Hepatocyte (in vitro differentiated cells): Measurements from ENCODE around the gene ATG13. TPM values are rescaled to one million over a fixed set of nuclear protein-coding genes. Genes with fewer than 3 reads are reported as not detected.
A peak's percentile ranks its signal among the peaks of the same experiment; 100 is the strongest.

Experiments
- DNase-seq: peaks from one replicate; pipeline ENCODE4 v3.0.0-alpha.2; 2016; ENCODE audit warnings: low spot score
- H2AFZ ChIP-seq: fragments of 200-600 bp; sonication (generic); 2 replicates; pipeline ENCODE4 v1.6.0; 2016; ENCODE audit warnings: antibody characterized with exemption, mild to moderate bottlenecking
- H3K27ac ChIP-seq: fragments of 200-600 bp; sonication (generic); 2 replicates; pipeline ENCODE4 v1.5.1; 2016; ENCODE audit warnings: mild to moderate bottlenecking
- H3K27me3 ChIP-seq: fragments of 200-600 bp; sonication (generic); 2 replicates; pipeline ENCODE4 v1.6.1; 2016
- H3K36me3 ChIP-seq: fragments of 200-600 bp; sonication (generic); replicated peaks from 2 replicates; pipeline ENCODE4 v1.5.1; 2016; ENCODE audit warnings: low read depth; ENCODE audit not compliant: insufficient read depth
- H3K4me1 ChIP-seq: fragments of 200-600 bp; sonication (generic); 2 replicates; pipeline ENCODE4 v1.5.1; 2016; ENCODE audit warnings: mild to moderate bottlenecking, moderate library complexity; ENCODE audit not compliant: insufficient read depth
- H3K4me2 ChIP-seq: fragments of 200-600 bp; sonication (generic); 2 replicates; pipeline ENCODE4 v1.6.0; 2016
- H3K4me3 ChIP-seq: fragments of 200-600 bp; sonication (generic); 2 replicates; pipeline ENCODE4 v1.5.1; 2016; ENCODE audit warnings: mild to moderate bottlenecking
- H3K79me2 ChIP-seq: fragments of 200-600 bp; sonication (generic); 2 replicates; pipeline ENCODE4 v1.6.0; 2017; ENCODE audit warnings: mild to moderate bottlenecking
- H3K9me2 ChIP-seq: fragments of 200-600 bp; sonication (generic); replicated peaks from 2 replicates; pipeline ENCODE4 v1.6.0; 2017; ENCODE audit warnings: mild to moderate bottlenecking; ENCODE audit not compliant: insufficient read depth
- H3K9me3 ChIP-seq: fragments of 200-600 bp; sonication (generic); 2 replicates; pipeline ENCODE4 v1.5.1; 2016; ENCODE audit warnings: low read depth, mild to moderate bottlenecking
- H4K20me1 ChIP-seq: fragments of 200-600 bp; sonication (generic); 2 replicates; pipeline ENCODE4 v1.6.0; 2016; ENCODE audit warnings: mild to moderate bottlenecking; ENCODE audit not compliant: insufficient read depth, poor library complexity, severe bottlenecking
- EZH2 ChIP-seq: fragments of 200-600 bp; sonication (generic); IDR thresholded peaks from 2 replicates; pipeline ENCODE4 v1.6.1; 2016; ENCODE audit warnings: antibody characterized with exemption, mild to moderate bottlenecking, borderline replicate concordance
- EZH2phosphoT487 ChIP-seq: fragments of 200-600 bp; sonication (generic); IDR thresholded peaks from one replicate; pipeline ENCODE4 v1.6.1; 2018; ENCODE audit warnings: antibody characterized with exemption, mild to moderate bottlenecking, low read depth, moderate library complexity; ENCODE audit not compliant: unreplicated experiment, severe bottlenecking
- WGBS: methylation state at CpG from one replicate; pipeline ENCODE4 v1.1.6; 2016; ENCODE audit warnings: low lambda C conversion rate; ENCODE audit errors: missing lambda C conversion rate; 5-methylcytosine and 5-hydroxymethylcytosine counted together
- polyA plus RNA-seq: library from polyadenylated mRNA; unstranded; fragments of >200 nt; fragmentation: Nextera tagmentation; extraction: Ambion mirVana; gene quantifications from 2 replicates; pipeline ENCODE4 v1.2.1, GENCODE V29; 2016
- total RNA-seq: library from RNA; depleted of rRNA; stranded (reverse); fragments of >200 nt; gene quantifications from 2 replicates; pipeline ENCODE4 v1.2.3, GENCODE V29; 2014
- TF ChIP-seq, protein P1 (sequence below): fragments of 200-600 bp; sonication (generic); IDR thresholded peaks from 2 replicates; pipeline ENCODE4 v1.5.1; 2016; ENCODE audit warnings: antibody characterized with exemption, mild to moderate bottlenecking; ENCODE audit not compliant: poor library complexity

The ATG13 gene
- total and polyA plus RNA-seq, 2 experiments from 2014 or later: 50.9 to 60.8 TPM

DNA sequence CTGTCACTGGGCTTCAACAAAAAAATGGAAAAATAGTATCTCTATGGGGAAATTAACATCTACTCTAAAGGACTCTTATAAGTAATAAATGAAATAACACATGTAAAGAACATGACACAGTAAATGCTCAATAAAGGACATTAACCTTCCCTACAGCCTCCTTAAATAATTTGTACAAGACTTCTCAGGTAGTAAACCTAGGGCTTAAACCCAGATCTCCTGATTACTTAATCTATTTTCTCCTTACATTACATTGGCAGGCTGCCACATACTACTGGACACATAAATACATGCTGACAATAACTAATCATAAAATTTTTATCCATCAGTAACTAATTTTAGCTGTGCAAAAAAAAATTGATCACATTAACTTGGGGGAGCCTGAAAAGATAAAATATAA is 28.4 kb upstream of the ATG13 start:
- Histone ChIP-seq H2AFZ (no peak overlapping the region), H3K4me1 (peaks cover 17% of the 10 kb centered on the region), H4K20me1 (peaks cover 60% of the 10 kb centered on the region), H3K9me3 (no peaks in the 10 kb centered on the region), H3K79me2 (peaks cover 93% of the 10 kb centered on the region), H3K9me2 (no peaks in the 10 kb centered on the region), H3K4me3 (no peak overlapping the region), H3K27ac (no peak overlapping the region), H3K27me3 (no peaks in the 10 kb centered on the region), H3K36me3 (no peaks in the 10 kb centered on the region), H3K4me2 (no peak overlapping the region)
- no peak for DNase-seq
- TF ChIP-seq EZH2phosphoT487 (no peak), EZH2 (no peak)
- TF ChIP-seq, protein P1, sequence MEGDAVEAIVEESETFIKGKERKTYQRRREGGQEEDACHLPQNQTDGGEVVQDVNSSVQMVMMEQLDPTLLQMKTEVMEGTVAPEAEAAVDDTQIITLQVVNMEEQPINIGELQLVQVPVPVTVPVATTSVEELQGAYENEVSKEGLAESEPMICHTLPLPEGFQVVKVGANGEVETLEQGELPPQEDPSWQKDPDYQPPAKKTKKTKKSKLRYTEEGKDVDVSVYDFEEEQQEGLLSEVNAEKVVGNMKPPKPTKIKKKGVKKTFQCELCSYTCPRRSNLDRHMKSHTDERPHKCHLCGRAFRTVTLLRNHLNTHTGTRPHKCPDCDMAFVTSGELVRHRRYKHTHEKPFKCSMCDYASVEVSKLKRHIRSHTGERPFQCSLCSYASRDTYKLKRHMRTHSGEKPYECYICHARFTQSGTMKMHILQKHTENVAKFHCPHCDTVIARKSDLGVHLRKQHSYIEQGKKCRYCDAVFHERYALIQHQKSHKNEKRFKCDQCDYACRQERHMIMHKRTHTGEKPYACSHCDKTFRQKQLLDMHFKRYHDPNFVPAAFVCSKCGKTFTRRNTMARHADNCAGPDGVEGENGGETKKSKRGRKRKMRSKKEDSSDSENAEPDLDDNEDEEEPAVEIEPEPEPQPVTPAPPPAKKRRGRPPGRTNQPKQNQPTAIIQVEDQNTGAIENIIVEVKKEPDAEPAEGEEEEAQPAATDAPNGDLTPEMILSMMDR: no peak

DNA sequence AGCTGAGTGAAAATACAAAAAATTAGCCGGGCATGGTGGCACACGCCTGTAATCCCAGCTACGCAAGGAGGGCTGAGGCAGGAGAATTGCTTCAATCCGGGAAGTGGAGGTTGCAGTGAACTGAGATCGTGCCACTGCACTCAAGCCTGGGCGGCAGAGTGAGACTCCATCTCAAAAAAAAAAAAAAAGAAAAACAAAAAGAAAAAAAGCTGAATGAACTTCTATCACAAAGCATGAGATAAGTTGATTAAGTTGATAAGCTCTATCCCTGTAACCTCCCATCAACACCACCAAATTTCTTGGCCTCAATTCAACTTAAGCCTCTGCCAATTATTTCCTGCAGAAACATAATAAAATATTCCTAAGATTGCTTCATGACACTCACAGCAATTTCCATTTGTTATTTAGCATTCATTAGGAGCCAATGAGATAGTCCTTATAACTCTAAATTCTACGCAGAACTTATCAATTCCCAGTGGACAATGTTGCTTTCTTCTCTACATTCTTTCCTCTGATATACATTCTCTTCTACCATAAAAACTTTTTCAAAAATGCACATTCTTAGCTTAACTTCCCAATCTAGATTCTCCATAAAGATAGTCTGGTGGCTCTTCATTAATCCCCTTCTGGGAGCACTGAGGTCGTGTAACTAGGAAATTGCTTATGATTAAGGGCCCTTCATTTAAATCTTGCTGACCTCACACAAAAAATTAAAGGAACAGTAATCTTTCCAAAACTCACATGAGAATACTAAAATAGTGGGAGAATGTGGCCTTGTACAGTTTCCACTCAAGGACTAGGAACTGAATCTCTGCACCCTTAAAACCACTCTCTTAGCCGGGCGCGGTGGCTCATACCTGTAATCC is 26.4 kb upstream of the ATG13 start:
- H3K27ac ChIP-seq: no peak overlapping the region
- H2AFZ ChIP-seq: no peak overlapping the region
- no peak overlapping the region for H3K4me3 ChIP-seq
- H3K36me3 ChIP-seq: no peaks in the 10 kb centered on the region
- peaks cover 78% of the 10 kb centered on the region for H3K79me2 ChIP-seq
- no peaks in the 10 kb centered on the region for H3K27me3 ChIP-seq
- DNase-seq: no peak
- no peaks in the 10 kb centered on the region for H3K9me3 ChIP-seq
- H3K4me1 ChIP-seq: peaks cover 17% of the 10 kb centered on the region
- H3K4me2 ChIP-seq: peak overlapping the region; percentile 80
- peaks cover 60% of the 10 kb centered on the region for H4K20me1 ChIP-seq
- 76% methylated on average over 11 of the region's 11 CpGs for WGBS
- H3K9me2 ChIP-seq: no peaks in the 10 kb centered on the region
- TF ChIP-seq, protein P1: no peak
- TF ChIP-seq EZH2 (no peak), EZH2phosphoT487 (no peak)

DNA sequence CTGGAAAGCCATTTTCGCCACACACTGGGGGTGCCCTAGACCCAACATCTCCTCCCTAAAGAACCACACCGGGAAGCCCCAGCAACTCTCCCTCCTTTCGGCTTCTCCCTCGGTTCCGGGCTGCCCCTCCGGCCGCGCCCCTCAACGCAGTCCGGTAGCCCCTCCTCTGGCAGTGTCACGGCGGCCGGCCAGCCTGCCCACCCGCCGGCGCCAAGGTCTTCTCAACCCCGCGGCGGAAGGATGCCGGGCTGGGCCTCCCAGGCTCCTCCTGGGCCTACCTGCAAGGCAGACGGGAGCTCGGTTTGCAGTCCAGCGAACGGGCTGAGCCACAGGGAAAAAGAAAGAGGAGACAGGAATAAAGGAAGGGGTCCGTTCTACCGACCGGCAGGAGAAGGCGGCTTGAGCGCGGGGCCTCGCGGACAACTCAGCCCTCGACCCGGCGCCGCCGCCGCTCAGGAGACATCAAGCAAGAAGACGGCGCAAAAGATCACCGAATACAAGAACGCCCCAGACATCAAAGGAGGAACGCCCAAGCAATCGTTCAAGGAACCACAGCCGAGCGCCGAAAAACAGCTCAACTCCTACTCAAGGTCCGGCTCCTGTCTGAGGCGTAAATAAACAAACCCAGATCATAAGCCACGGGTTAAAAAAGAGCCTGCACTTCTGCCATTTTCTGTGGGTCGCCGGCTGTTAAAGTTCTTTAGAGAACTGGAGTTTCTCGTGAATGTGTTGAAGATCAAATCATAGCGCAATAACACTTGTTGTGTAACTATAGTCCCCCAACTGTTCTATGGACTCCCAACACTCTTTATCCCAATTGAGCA is 23.6 kb upstream of the ATG13 start, which contains the start of gene AMBRA1:
TSS of gene AMBRA1 (minus strand) at position 474 of the 824 bp plus-strand sequence. CDS start 45,643 bp downstream, outside the sequence.
- WGBS: 3% methylated on average over 45 of the region's 54 CpGs
- TF ChIP-seq EZH2phosphoT487: no peak
- TF ChIP-seq, protein P1: no peak
- TF ChIP-seq EZH2: no peak
- peaks cover 50% of the 10 kb centered on the region for H3K79me2 ChIP-seq

More for the DNA sequence above, 23.6 kb upstream of the ATG13 start, which contains the start of gene AMBRA1:
- H3K27ac ChIP-seq: peak within 1 kb of the TSS; percentile 87
- peak; percentile 94 for DNase-seq
- H3K4me1 ChIP-seq: peaks cover 17% of the 10 kb centered on the region
- H3K4me2 ChIP-seq: peak within 1 kb of the TSS; percentile 80
- no peaks in the 10 kb centered on the region for H3K9me2 ChIP-seq
- H3K27me3 ChIP-seq: no peaks in the 10 kb centered on the region
- H4K20me1 ChIP-seq: peaks cover 40% of the 10 kb centered on the region
- H3K4me3 ChIP-seq: peak within 1 kb of the TSS; percentile 89
- peak within 1 kb of the TSS; percentile 96 for H2AFZ ChIP-seq
- no peaks in the 10 kb centered on the region for H3K9me3 ChIP-seq
- H3K36me3 ChIP-seq: no peaks in the 10 kb centered on the region
